Cortex of kidney (tissue), 1 donor: Measurements from ENCODE around the gene HASPIN.
"Not testable (repeated sequence)": the region's sequence is repeated elsewhere in the genome, so short reads cannot be mapped to it uniquely, and the experiment has no call there.

Experiments used
- DNase-seq: peaks from one replicate; lab custom pipeline; 2025; lab: John Stamatoyannopoulos, UW

The HASPIN gene

GRCh38 chr17:3695723-3696411 is 27.8 kb upstream of the HASPIN start, which contains the start of gene P2RX5:
Gene P2RX5, minus strand, starts transcription at chr17:3696155. Its CDS starts 150 bp downstream, at chr17:3696005.
- no peak for DNase-seq

GRCh38 chr17:3697103-3697476 is 26.6 kb upstream of the HASPIN start:
- no peak for DNase-seq

- no peak for DNase-seq
These were observed 25.6 kb upstream of the HASPIN start for GRCh38 chr17:3698139-3698538.

GRCh38 chr17:3699951-3700350 is 23.8 kb upstream of the HASPIN start:
- DNase-seq: no peak

GRCh38 chr17:3702041-3702539 is 21.6 kb upstream of the HASPIN start:
- DNase-seq: not testable (repeated sequence)

- DNase-seq: no peak
These were observed 18.6 kb upstream of the HASPIN start for GRCh38 chr17:3704931-3705717.

- not testable (repeated sequence) for DNase-seq
These were observed 18.1 kb upstream of the HASPIN start for GRCh38 chr17:3705718-3705984.

GRCh38 chr17:3708366-3708765 is 15.3 kb upstream of the HASPIN start:
- DNase-seq: no peak

GRCh38 chr17:3710951-3711383 is 12.7 kb upstream of the HASPIN start:
- DNase-seq: no peak

GRCh38 chr17:3712811-3713463 is 10.8 kb upstream of the HASPIN start:
- no peak for DNase-seq

- DNase-seq: no peak
These were observed 8.4 kb upstream of the HASPIN start for GRCh38 chr17:3715296-3715695.

- DNase-seq: no peak
These were observed 5.5 kb upstream of the HASPIN start for GRCh38 chr17:3718201-3718600.

GRCh38 chr17:3719265-3719664 is 4.4 kb upstream of the HASPIN start:
- DNase-seq: no peak

- DNase-seq: no peak
These were observed 987 bp upstream of the HASPIN start for GRCh38 chr17:3722716-3723115.

GRCh38 chr17:3723188-3723555 is 531 bp upstream of the HASPIN start:
- no peak for DNase-seq

GRCh38 chr17:3724378-3725077 is 825 bp downstream of the HASPIN start:
- DNase-seq: no peak

- DNase-seq: no peak
These were observed 3.3 kb downstream of the HASPIN start for GRCh38 chr17:3727041-3727440.

- DNase-seq: not testable (repeated sequence)
These were observed 4.4 kb downstream of the HASPIN start for GRCh38 chr17:3728099-3728498.

- no peak for DNase-seq
These were observed 6.2 kb downstream of the HASPIN start for GRCh38 chr17:3729881-3730280.

- DNase-seq: no peak
These were observed 7.3 kb downstream of the HASPIN start for GRCh38 chr17:3730881-3731429.

- DNase-seq: no peak
These were observed 8.5 kb downstream of the HASPIN start for GRCh38 chr17:3732210-3732621.

- not testable (repeated sequence) for DNase-seq
These were observed 11.2 kb downstream of the HASPIN start for GRCh38 chr17:3734911-3735276.
